ENCODE results near the gene DMRTC2. TPM values are rescaled to one million over a fixed set of nuclear protein-coding genes. Genes with fewer than 3 reads are reported as not detected.

Gene DMRTC2
- total and polyA plus RNA-seq, 8 donors: not detected

GRCh38 chr19:41837981-41838708 is 6.7 kb upstream of the DMRTC2 start:
- H3K4me1 ChIP-seq: peaks cover 0 to 1% (median 0%) of the 10 kb centered on the region in 4 donors
- H3K36me3 ChIP-seq: no peaks in the 10 kb centered on the region
- DNase-seq: no peak
- TF ChIP-seq EP300 (IDR thresholded peaks at IDR 0.05): no peak
- no peak for TF ChIP-seq CTCF (IDR thresholded peaks at IDR 0.05)
- TF ChIP-seq POLR2AphosphoS5 (IDR thresholded peaks at IDR 0.05): no peak
- no peak for TF ChIP-seq POLR2A (IDR thresholded peaks at IDR 0.05)
- H3K9me3 ChIP-seq: no peaks in the 10 kb centered on the region
- 51 to 58% (median 55%) methylated on average over 10 to 13 of the region's 13 CpGs for WGBS, 5 donors
- peaks cover 0 to 58% (median 14%) of the 10 kb centered on the region in 3 donors for H3K27me3 ChIP-seq
- no peak overlapping the region for H3K27ac ChIP-seq
- intact Hi-C loops (cut with DNase I; ENCODE audit: low total_unique reads): no loop called here
- no peak overlapping the region for H3K4me3 ChIP-seq

GRCh38 chr19:41839211-41839610 is 5.6 kb upstream of the DMRTC2 start:
- DNase-seq: no peak
- H3K36me3 ChIP-seq: no peaks in the 10 kb centered on the region
- H3K9me3 ChIP-seq: no peaks in the 10 kb centered on the region
- peaks cover 0 to 58% (median 14%) of the 10 kb centered on the region in 3 donors for H3K27me3 ChIP-seq
- 38 to 68% (median 52%) methylated on average over 1 to 2 of the region's 2 CpGs for WGBS, 5 donors
- intact Hi-C loops (cut with DNase I; ENCODE audit: low total_unique reads): no loop called here
- H3K4me3 ChIP-seq: no peak overlapping the region
- no peak overlapping the region for H3K27ac ChIP-seq
- TF ChIP-seq EP300 (IDR thresholded peaks at IDR 0.05) (no peak), POLR2AphosphoS5 (IDR thresholded peaks at IDR 0.05) (no peak), CTCF (IDR thresholded peaks at IDR 0.05) (no peak), POLR2A (IDR thresholded peaks at IDR 0.05) (no peak)
- H3K4me1 ChIP-seq: peaks cover 0 to 5% (median 0%) of the 10 kb centered on the region in 4 donors

- WGBS, 5 donors: 20 to 45% (median 35%) methylated on average over 7 of the region's 7 CpGs
- TF ChIP-seq POLR2A (IDR thresholded peaks at IDR 0.05) (no peak), EP300 (IDR thresholded peaks at IDR 0.05) (no peak), CTCF (IDR thresholded peaks at IDR 0.05) (no peak), POLR2AphosphoS5 (IDR thresholded peaks at IDR 0.05) (no peak)
- H3K4me1 ChIP-seq: peaks cover 0 to 5% (median 0%) of the 10 kb centered on the region in 4 donors
- no peak overlapping the region for H3K27ac ChIP-seq
- H3K27me3 ChIP-seq: peaks cover 0 to 43% (median under 1%) of the 10 kb centered on the region in 3 donors
- no peaks in the 10 kb centered on the region for H3K9me3 ChIP-seq
- no peak for DNase-seq
- intact Hi-C loops (cut with DNase I; ENCODE audit: low total_unique reads): no loop called here
- H3K36me3 ChIP-seq: no peaks in the 10 kb centered on the region
- no peak overlapping the region for H3K4me3 ChIP-seq
Observed at GRCh38 chr19:41843371-41843770, 1.5 kb upstream of the DMRTC2 start.

GRCh38 chr19:41844601-41845000 is 241 bp upstream of the DMRTC2 start, which contains the start of gene LYPD4:
Gene LYPD4, minus strand, starts transcription at chr19:41844683. Its CDS starts 5,398 bp downstream, at chr19:41839285.
- intact Hi-C loops (cut with DNase I; ENCODE audit: low total_unique reads): no loop called here
- peaks cover 0 to 35% (median 0%) of the 10 kb centered on the region in 3 donors for H3K27me3 ChIP-seq
- no peaks in the 10 kb centered on the region for H3K9me3 ChIP-seq
- no peak within 1 kb of the TSS for H3K4me3 ChIP-seq
- no peak within 1 kb of the TSS for H3K27ac ChIP-seq
- peaks cover 0 to 5% (median 0%) of the 10 kb centered on the region in 4 donors for H3K4me1 ChIP-seq
- DNase-seq: no peak
- H3K36me3 ChIP-seq: no peaks in the 10 kb centered on the region
- 77 to 86% (median 81%) methylated on average over 27 to 30 of the region's 30 CpGs for WGBS, 5 donors
- TF ChIP-seq POLR2A (IDR thresholded peaks at IDR 0.05): no peak
- no peak for TF ChIP-seq EP300 (IDR thresholded peaks at IDR 0.05)
- no peak for TF ChIP-seq CTCF (IDR thresholded peaks at IDR 0.05)
- no peak for TF ChIP-seq POLR2AphosphoS5 (IDR thresholded peaks at IDR 0.05)
